Mesendoderm (in vitro differentiated cells): ENCODE data around the gene ANGEL2.
"Not testable (repeated sequence)": the region's sequence is repeated elsewhere in the genome, so short reads cannot be mapped to it uniquely, and the experiment has no call there.

Experiments
- DNase-seq: peaks from one replicate; pipeline ENCODE4 v3.0.0; 2013
- H2AK5ac ChIP-seq: 2 replicates; pipeline ENCODE4 v1.6.1; 2013; ENCODE audit warnings: low read length, inconsistent platforms
- H2BK120ac ChIP-seq: 2 replicates; pipeline ENCODE4 v1.6.1; 2013; ENCODE audit warnings: low read depth, mild to moderate bottlenecking, low read length, moderate library complexity, mixed read lengths
- H2BK15ac ChIP-seq: replicated peaks from 2 replicates; pipeline ENCODE4 v1.6.1; 2013; ENCODE audit warnings: low read depth, mild to moderate bottlenecking, moderate library complexity
- H2BK5ac ChIP-seq: 2 replicates; pipeline ENCODE4 v1.6.1; 2013; ENCODE audit warnings: low read length, inconsistent platforms
- H3K18ac ChIP-seq: 2 replicates; pipeline ENCODE4 v1.6.1; 2013; ENCODE audit warnings: mild to moderate bottlenecking, low read length, mixed read lengths
- H3K23ac ChIP-seq: one replicate; pipeline ENCODE4 v1.6.1; 2013; ENCODE audit warnings: low read length
- H3K27ac ChIP-seq: 2 replicates; pipeline ENCODE4 v1.5.1; 2013; ENCODE audit warnings: low read depth, mild to moderate bottlenecking, inconsistent platforms, low read length, moderate library complexity
- H3K27me3 ChIP-seq: 2 replicates; pipeline ENCODE4 v1.6.1; 2013; ENCODE audit warnings: low read length, control low read depth, mild to moderate bottlenecking, inconsistent platforms; ENCODE audit not compliant: insufficient read depth, poor library complexity
- H3K36me3 ChIP-seq: 2 replicates; pipeline ENCODE4 v1.6.1; 2013; ENCODE audit warnings: low read length, inconsistent platforms; ENCODE audit not compliant: control insufficient read depth, insufficient read depth
- H3K4ac ChIP-seq: one replicate; pipeline ENCODE4 v1.6.1; 2013; ENCODE audit warnings: low read depth, mild to moderate bottlenecking, low read length, moderate library complexity
- H3K4me1 ChIP-seq: 2 replicates; pipeline ENCODE4 v1.6.1; 2013; ENCODE audit warnings: low read depth, low read length, inconsistent platforms; ENCODE audit not compliant: control insufficient read depth
- H3K4me2 ChIP-seq: 2 replicates; pipeline ENCODE4 v1.6.1; 2013; ENCODE audit warnings: low read length
- H3K4me3 ChIP-seq: 2 replicates; pipeline ENCODE4 v1.5.1; 2013; ENCODE audit warnings: mild to moderate bottlenecking, low read length
- H3K56ac ChIP-seq: one replicate; pipeline ENCODE4 v1.6.1; 2013; ENCODE audit warnings: low read length
- H3K79me1 ChIP-seq: 2 replicates; pipeline ENCODE4 v1.6.1; 2013; ENCODE audit warnings: low read length, inconsistent platforms
- H3K79me2 ChIP-seq: 2 replicates; pipeline ENCODE4 v1.6.1; 2013; ENCODE audit warnings: mild to moderate bottlenecking, low read length; ENCODE audit not compliant: control insufficient read depth, insufficient read depth
- H3K9ac ChIP-seq: 2 replicates; pipeline ENCODE4 v1.6.1; 2013; ENCODE audit warnings: low read length, inconsistent platforms
- H4K5ac ChIP-seq: one replicate; pipeline ENCODE4 v1.6.1; 2013; ENCODE audit warnings: low read length
- H4K8ac ChIP-seq: one replicate; pipeline ENCODE4 v1.6.1; 2013; ENCODE audit warnings: low read depth, mild to moderate bottlenecking, control low read depth, low read length, moderate library complexity
- WGBS: extraction: QIAGEN DNeasy Blood & Tissue Kit; methylation state at CpG from one replicate; pipeline ENCODE4 v1.1.7; 2013; ENCODE audit warnings: low lambda C conversion rate, missing lambda C conversion rate; ENCODE audit not compliant: insufficient coverage; ENCODE audit errors: extremely low coverage; 5-methylcytosine and 5-hydroxymethylcytosine counted together

The ANGEL2 gene

DNA sequence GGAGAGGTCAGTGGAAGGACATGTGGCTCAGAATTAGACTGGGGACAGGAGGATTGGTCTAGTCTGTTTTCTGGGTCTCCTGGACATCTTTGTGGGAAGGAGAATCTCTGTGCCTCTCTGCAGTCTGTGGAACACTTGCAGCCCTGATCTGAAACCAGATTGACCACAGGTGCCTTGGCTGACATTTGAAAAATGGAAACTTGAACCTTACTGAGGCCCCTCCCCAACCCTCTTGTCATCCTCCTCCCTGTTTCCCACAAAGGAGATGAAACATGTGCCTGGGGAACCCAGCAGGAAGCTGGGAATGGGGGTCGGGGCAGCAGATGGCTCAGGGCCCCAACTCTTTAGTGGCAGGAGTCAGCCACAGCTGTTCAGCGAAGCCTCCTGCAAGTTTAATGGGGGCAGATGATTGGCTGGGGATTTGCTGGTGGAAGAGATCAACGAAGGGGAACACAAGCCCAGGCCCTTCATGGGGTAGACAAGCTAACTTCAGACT, 47.3 kb downstream of the ANGEL2 start:
- Histone ChIP-seq H2AK5ac (no peak overlapping the region), H3K27ac (no peak overlapping the region), H3K18ac (no peak overlapping the region), H3K79me2 (no peaks in the 10 kb centered on the region), H3K4ac (no peak overlapping the region), H3K23ac (no peak overlapping the region), H3K4me1 (peaks cover 6% of the 10 kb centered on the region), H2BK5ac (no peak overlapping the region), H3K36me3 (peaks cover 9% of the 10 kb centered on the region), H3K4me3 (no peak overlapping the region), H3K56ac (no peak overlapping the region), H3K27me3 (no peaks in the 10 kb centered on the region), H3K79me1 (no peaks in the 10 kb centered on the region), H2BK120ac (no peak overlapping the region), H3K9ac (no peak overlapping the region), H4K8ac (no peak overlapping the region), H3K4me2 (no peak overlapping the region), H2BK15ac (no peak overlapping the region), H4K5ac (no peak overlapping the region)
- no CpG with 5 or more reads among the region's 3 CpGs for WGBS
- no peak for DNase-seq

DNA sequence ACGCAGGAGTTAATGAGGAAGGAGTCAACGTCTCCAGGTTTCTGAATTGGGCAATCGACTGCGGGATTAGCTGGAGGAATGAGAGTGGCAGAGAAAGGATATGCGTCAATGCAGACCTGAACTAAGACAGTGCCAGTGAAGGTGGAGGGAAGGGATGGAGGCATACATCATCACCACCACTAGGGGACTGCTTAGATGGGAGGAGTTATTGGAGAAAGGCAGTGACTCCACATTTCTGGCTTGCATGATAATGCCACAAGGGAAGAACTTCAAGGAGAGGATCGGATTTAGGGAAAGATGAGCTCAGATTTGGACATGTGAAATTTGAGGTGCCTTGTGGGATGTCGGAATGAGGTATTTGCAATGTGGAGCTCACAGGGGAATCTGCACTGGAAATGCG, 47.9 kb downstream of the ANGEL2 start:
- Histone ChIP-seq H2BK5ac (no peak overlapping the region), H4K5ac (no peak overlapping the region), H3K79me1 (peaks cover 2% of the 10 kb centered on the region), H3K27ac (no peak overlapping the region), H3K36me3 (peaks cover 12% of the 10 kb centered on the region), H4K8ac (no peak overlapping the region), H2BK120ac (no peak overlapping the region), H3K27me3 (no peaks in the 10 kb centered on the region), H3K9ac (no peak overlapping the region), H2AK5ac (no peak overlapping the region), H3K4me2 (no peak overlapping the region), H3K79me2 (no peaks in the 10 kb centered on the region), H3K4ac (no peak overlapping the region), H3K18ac (no peak overlapping the region), H2BK15ac (no peak overlapping the region), H3K4me3 (no peak overlapping the region), H3K23ac (no peak overlapping the region), H3K4me1 (peaks cover 6% of the 10 kb centered on the region), H3K56ac (no peak overlapping the region)
- WGBS = no CpG with 5 or more reads among the region's 8 CpGs
- DNase-seq = peak; percentile 96

DNA sequence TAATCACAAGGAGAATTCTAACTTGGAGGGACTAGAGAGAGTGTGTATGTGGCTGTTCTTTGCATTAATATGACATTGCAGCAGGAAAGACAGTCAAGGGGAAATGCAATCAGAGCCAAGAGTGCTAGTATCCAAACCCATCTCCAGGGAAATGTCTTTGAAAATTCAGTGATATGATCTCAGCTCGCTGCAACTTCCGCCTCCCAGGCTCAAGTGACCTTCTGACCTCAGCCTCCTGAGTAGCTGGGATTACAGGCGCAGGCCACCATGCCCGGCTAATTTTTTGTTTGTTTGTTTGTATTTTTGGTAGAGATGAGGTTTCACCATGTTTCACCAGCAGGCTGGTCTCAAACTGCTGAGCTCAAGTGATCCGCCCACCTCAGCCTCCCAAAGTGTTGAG, 49.1 kb downstream of the ANGEL2 start:
- Histone ChIP-seq H3K4ac (no peak overlapping the region), H2BK120ac (no peak overlapping the region), H3K4me1 (peaks cover 6% of the 10 kb centered on the region), H2BK5ac (no peak overlapping the region), H3K23ac (no peak overlapping the region), H3K27me3 (no peaks in the 10 kb centered on the region), H3K4me2 (no peak overlapping the region), H4K8ac (no peak overlapping the region), H3K9ac (no peak overlapping the region), H2BK15ac (no peak overlapping the region), H4K5ac (no peak overlapping the region), H2AK5ac (no peak overlapping the region), H3K27ac (no peak overlapping the region), H3K36me3 (peaks cover 10% of the 10 kb centered on the region), H3K4me3 (no peak overlapping the region), H3K18ac (no peak overlapping the region), H3K79me1 (peaks cover 2% of the 10 kb centered on the region), H3K56ac (no peak overlapping the region), H3K79me2 (no peaks in the 10 kb centered on the region)
- DNase-seq = no peak
- WGBS = no CpG with 5 or more reads among the region's 5 CpGs

DNA sequence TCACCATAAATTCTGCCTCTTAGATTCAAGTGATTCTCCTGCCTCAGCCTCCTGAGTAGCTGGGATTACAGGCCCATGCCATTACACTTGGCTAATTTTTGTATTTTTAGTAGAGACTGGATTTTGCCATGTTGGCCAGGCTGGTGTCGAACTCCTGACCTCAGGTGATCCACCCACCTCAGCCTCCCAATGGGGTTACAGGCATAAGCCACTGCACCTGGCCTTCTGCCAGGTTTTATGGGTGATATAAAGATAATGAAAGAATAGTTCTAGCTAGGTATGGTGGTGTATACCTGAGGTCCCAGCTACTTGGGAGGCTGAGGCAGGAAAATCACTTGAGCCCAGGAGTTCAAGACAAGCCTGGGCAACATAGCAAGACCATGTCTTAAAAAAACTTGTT, 50.7 kb downstream of the ANGEL2 start:
- WGBS = no CpG with 5 or more reads among the region's 1 CpG
- peaks cover 12% of the 10 kb centered on the region for H3K36me3 ChIP-seq
- not testable (repeated sequence) for H2AK5ac ChIP-seq, H3K4me2 ChIP-seq, H3K56ac ChIP-seq, H2BK15ac ChIP-seq, H3K4me3 ChIP-seq, H2BK5ac ChIP-seq, H4K5ac ChIP-seq, H3K23ac ChIP-seq, H2BK120ac ChIP-seq, H4K8ac ChIP-seq, H3K79me1 ChIP-seq, H3K79me2 ChIP-seq, H3K4ac ChIP-seq, H3K18ac ChIP-seq, H3K4me1 ChIP-seq, DNase-seq, H3K27ac ChIP-seq, H3K9ac ChIP-seq, H3K27me3 ChIP-seq

DNA sequence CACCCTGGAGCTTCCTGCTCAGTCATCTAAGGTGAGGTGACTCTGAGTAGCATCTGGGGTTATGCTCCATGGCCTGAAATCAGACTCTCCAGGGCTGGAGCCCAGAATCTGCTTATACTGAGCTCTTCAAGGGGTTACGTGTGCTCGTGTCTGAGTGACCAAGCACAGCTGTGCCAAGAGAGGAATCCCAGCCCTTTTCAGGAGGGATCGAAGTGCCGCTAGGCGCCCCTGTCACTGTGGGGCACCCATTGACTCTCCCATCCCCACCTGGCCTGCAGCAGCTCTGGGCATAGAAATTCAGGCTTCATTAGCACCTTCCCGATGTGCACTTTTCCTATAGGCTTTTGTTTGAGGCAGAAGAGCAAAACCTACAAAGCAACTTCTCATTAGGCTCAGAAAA, 51.6 kb downstream of the ANGEL2 start:
- H3K4ac ChIP-seq = no peak overlapping the region
- no CpG with 5 or more reads among the region's 6 CpGs for WGBS
- DNase-seq = no peak
- H2BK120ac ChIP-seq = no peak overlapping the region
- H4K8ac ChIP-seq = no peak overlapping the region
- H3K4me2 ChIP-seq = no peak overlapping the region
- no peak overlapping the region for H3K27ac ChIP-seq
- H3K36me3 ChIP-seq = peaks cover 12% of the 10 kb centered on the region
- peaks cover 7% of the 10 kb centered on the region for H3K79me1 ChIP-seq
- no peak overlapping the region for H4K5ac ChIP-seq
- no peaks in the 10 kb centered on the region for H3K79me2 ChIP-seq
- H3K56ac ChIP-seq = no peak overlapping the region
- H3K23ac ChIP-seq = no peak overlapping the region
- H3K27me3 ChIP-seq = no peaks in the 10 kb centered on the region
- H3K4me3 ChIP-seq = no peak overlapping the region
- H3K18ac ChIP-seq = no peak overlapping the region
- H3K4me1 ChIP-seq = peaks cover 6% of the 10 kb centered on the region
- no peak overlapping the region for H2BK15ac ChIP-seq
- H2BK5ac ChIP-seq = no peak overlapping the region
- no peak overlapping the region for H2AK5ac ChIP-seq
- H3K9ac ChIP-seq = no peak overlapping the region

DNA sequence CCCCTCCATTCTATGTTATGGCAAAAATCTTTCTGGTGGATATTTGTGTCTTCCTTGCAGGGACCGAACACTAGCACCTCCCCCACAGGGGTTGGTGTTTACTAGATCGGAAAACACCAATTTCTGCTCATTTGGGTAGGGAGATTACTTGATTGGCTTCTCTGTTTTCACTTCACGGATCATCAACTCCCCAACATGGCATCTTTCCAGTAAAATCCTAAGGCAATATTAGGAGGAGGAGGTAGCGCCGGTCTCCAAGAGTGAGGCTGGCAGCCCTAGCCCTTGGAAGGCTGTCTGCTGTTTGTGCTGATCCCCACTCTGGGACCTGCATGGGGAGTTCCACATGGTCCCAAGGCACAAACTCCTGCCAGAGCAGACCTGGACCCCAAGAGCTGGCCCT, 53.2 kb downstream of the ANGEL2 start:
- H3K9ac ChIP-seq = no peak overlapping the region
- no peak overlapping the region for H3K4me3 ChIP-seq
- no peak overlapping the region for H2BK15ac ChIP-seq
- no peak overlapping the region for H4K5ac ChIP-seq
- no peaks in the 10 kb centered on the region for H3K27me3 ChIP-seq
- H2AK5ac ChIP-seq = no peak overlapping the region
- H3K56ac ChIP-seq = no peak overlapping the region
- no peak overlapping the region for H3K27ac ChIP-seq
- no peak overlapping the region for H3K4ac ChIP-seq
- peaks cover 6% of the 10 kb centered on the region for H3K79me2 ChIP-seq
- peaks cover 16% of the 10 kb centered on the region for H3K79me1 ChIP-seq
- no CpG with 5 or more reads among the region's 5 CpGs for WGBS
- H2BK5ac ChIP-seq = no peak overlapping the region
- H3K23ac ChIP-seq = no peak overlapping the region
- no peak overlapping the region for H3K18ac ChIP-seq
- peaks cover 4% of the 10 kb centered on the region for H3K4me1 ChIP-seq
- no peak overlapping the region for H3K4me2 ChIP-seq
- no peak for DNase-seq
- H4K8ac ChIP-seq = no peak overlapping the region
- no peak overlapping the region for H2BK120ac ChIP-seq
- H3K36me3 ChIP-seq = peaks cover 12% of the 10 kb centered on the region
